Endothelial cell (in vitro differentiated cells): Measurements from ENCODE around the gene GABBR2. TPM values are rescaled to one million over a fixed set of nuclear protein-coding genes. Genes with fewer than 3 reads are reported as not detected.

Experiments used
- DNase-seq: peaks from one replicate; pipeline ENCODE4 v3.0.0; 2021; ENCODE audit warnings: low spot score
- H3K27ac Mint-ChIP-seq: one replicate; pipeline ENCODE4 v1.8.0; 2021; ENCODE audit warnings: mixed read lengths, inconsistent platforms; ENCODE audit not compliant: unreplicated experiment
- H3K27me3 Mint-ChIP-seq: one replicate; pipeline ENCODE4 v1.8.0; 2021; ENCODE audit warnings: mild to moderate bottlenecking, moderate library complexity, mixed read lengths, inconsistent platforms; ENCODE audit not compliant: unreplicated experiment
- H3K36me3 Mint-ChIP-seq: one replicate; pipeline ENCODE4 v1.8.0; 2021; ENCODE audit warnings: mild to moderate bottlenecking, low read depth, mixed read lengths, inconsistent platforms; ENCODE audit not compliant: unreplicated experiment
- H3K4me1 Mint-ChIP-seq: one replicate; pipeline ENCODE4 v1.8.0; 2021; ENCODE audit warnings: mild to moderate bottlenecking, mixed read lengths, inconsistent platforms; ENCODE audit not compliant: unreplicated experiment
- H3K4me3 Mint-ChIP-seq: one replicate; pipeline ENCODE4 v1.8.0; 2021; ENCODE audit warnings: mild to moderate bottlenecking, mixed read lengths, inconsistent platforms; ENCODE audit not compliant: unreplicated experiment
- H3K9me3 Mint-ChIP-seq: one replicate; pipeline ENCODE4 v1.8.0; 2021; ENCODE audit warnings: mixed read lengths, inconsistent platforms; ENCODE audit not compliant: unreplicated experiment
- CTCF ChIP-seq: fragments of 200-600 bp; sonication (generic); IDR thresholded peaks from one replicate; pipeline ENCODE4 v1.5.0; 2021; ENCODE audit warnings: antibody characterized with exemption; ENCODE audit not compliant: unreplicated experiment
- total RNA-seq: library from RNA; stranded (reverse); fragmentation: NEBNext Ultra II Directional; extraction: Animal tissue kit (Norgen Biotek cat#: 25700); gene quantifications from one replicate; pipeline ENCODE4 v1.2.1, GENCODE V29; 2021; ENCODE audit not compliant: unreplicated experiment

Gene GABBR2
- total RNA-seq, 1 donor from 2014 or later = 0.46 TPM

- TF ChIP-seq CTCF = no peak
- Mint-ChIP-seq H3K4me3 (no peak overlapping the region), H3K27me3 (peaks cover 3% of the 10 kb centered on the region), H3K27ac (no peak overlapping the region), H3K4me1 (no peaks in the 10 kb centered on the region), H3K9me3 (no peaks in the 10 kb centered on the region), H3K36me3 (no peaks in the 10 kb centered on the region)
- no peak for DNase-seq
Observed at GRCh38 chr9:98455256-98456155, 253.2 kb downstream of the GABBR2 start.

GRCh38 chr9:98453589-98454311, 255.0 kb downstream of the GABBR2 start:
- Mint-ChIP-seq H3K27ac (no peak overlapping the region), H3K27me3 (peaks cover 3% of the 10 kb centered on the region), H3K4me3 (no peak overlapping the region), H3K36me3 (no peaks in the 10 kb centered on the region), H3K9me3 (no peaks in the 10 kb centered on the region), H3K4me1 (no peaks in the 10 kb centered on the region)
- TF ChIP-seq CTCF = no peak
- DNase-seq = no peak

- Mint-ChIP-seq H3K36me3 (no peaks in the 10 kb centered on the region), H3K27ac (no peak overlapping the region), H3K27me3 (peaks cover 3% of the 10 kb centered on the region), H3K4me1 (no peaks in the 10 kb centered on the region), H3K9me3 (no peaks in the 10 kb centered on the region), H3K4me3 (no peak overlapping the region)
- no peak for TF ChIP-seq CTCF
- DNase-seq = no peak
Observed at GRCh38 chr9:98451576-98451975, 257.2 kb downstream of the GABBR2 start.

- TF ChIP-seq CTCF = no peak
- Mint-ChIP-seq H3K4me1 (no peaks in the 10 kb centered on the region), H3K4me3 (no peak overlapping the region), H3K9me3 (no peaks in the 10 kb centered on the region), H3K36me3 (no peaks in the 10 kb centered on the region), H3K27ac (no peak overlapping the region), H3K27me3 (no peaks in the 10 kb centered on the region)
- DNase-seq = no peak
Observed at GRCh38 chr9:98450496-98450895, 258.2 kb downstream of the GABBR2 start.

DNA sequence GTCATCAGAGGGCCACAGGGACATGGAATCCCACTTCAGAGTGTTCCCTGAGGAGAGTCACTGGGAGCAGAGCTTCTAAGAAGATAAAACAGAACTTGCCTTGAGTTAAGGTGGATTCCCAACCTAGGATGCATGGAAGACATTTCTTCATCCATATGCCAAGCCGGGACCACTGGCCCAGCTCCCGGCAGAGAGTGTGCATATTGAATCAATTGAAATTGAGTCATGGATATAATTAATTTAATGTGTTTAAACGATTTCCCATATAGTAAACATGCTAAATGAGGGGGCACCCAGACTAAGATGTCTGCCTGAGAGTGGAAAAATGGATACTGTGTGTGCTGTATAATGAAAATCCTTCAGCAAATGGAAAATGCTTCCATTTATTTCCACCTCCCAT, 258.9 kb downstream of the GABBR2 start:
- no peak overlapping the region for H3K4me3 Mint-ChIP-seq
- no peaks in the 10 kb centered on the region for H3K4me1 Mint-ChIP-seq
- no peaks in the 10 kb centered on the region for H3K36me3 Mint-ChIP-seq
- no peak for TF ChIP-seq CTCF
- no peak for DNase-seq
- H3K9me3 Mint-ChIP-seq = no peaks in the 10 kb centered on the region
- H3K27ac Mint-ChIP-seq = no peak overlapping the region
- no peaks in the 10 kb centered on the region for H3K27me3 Mint-ChIP-seq
